ENCODE results near the gene E4F1. TPM values are rescaled to one million over a fixed set of nuclear protein-coding genes. Genes with fewer than 3 reads are reported as not detected.

The E4F1 gene
- total and polyA plus RNA-seq, 2 donors (not counting 1 experiment from before 2014, with no cell fraction given), result 6.7 to 31.2 TPM

DNA sequence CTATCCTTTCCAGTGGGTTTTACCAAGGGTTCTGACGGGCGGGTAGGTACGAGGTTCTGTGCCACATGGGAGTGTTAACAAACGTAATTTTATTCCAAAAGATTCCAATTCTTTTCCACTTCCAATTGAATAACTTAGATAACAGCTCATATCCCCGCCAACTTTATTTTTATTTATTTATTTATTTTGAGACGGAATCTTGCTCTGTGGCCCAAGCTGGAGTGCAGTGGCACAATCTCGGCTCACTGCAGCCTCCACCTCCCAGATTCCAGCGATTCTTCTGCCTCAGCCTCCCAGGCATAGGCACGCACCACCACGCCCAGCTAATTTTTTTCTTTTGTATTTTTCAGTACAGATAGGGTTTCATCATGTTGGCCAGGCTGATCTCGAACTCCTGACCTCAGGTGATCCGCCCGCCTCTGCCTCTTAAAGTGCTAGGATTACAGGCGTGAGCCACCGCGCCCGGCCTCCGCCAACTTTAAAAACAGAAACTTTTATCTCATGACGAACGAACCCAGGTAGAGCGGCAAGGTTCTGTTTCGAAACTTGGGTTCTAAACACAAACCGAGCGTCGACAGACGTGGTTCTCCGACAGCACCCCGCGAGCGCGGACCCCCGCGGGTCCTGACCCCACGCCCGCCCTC lies 27.4 kb downstream of the E4F1 start:
- Histone ChIP-seq H3K4me3 (replicated peaks in 1 of 4; ENCODE audit: control extremely low read depth in 1 of 4, insufficient read depth in 1 of 4, low read depth in 3 of 4, low read length in 4 of 4) (peak overlapping the region; percentile 60 to 69 (median 66)), H3K79me2 (ENCODE audit: control insufficient read depth, insufficient read depth, low read length) (peaks cover 9% of the 10 kb centered on the region)
- peak in 1 of 2 donors; percentile 22 for DNase-seq (ENCODE audit: low read depth in 2 of 2)

DNA sequence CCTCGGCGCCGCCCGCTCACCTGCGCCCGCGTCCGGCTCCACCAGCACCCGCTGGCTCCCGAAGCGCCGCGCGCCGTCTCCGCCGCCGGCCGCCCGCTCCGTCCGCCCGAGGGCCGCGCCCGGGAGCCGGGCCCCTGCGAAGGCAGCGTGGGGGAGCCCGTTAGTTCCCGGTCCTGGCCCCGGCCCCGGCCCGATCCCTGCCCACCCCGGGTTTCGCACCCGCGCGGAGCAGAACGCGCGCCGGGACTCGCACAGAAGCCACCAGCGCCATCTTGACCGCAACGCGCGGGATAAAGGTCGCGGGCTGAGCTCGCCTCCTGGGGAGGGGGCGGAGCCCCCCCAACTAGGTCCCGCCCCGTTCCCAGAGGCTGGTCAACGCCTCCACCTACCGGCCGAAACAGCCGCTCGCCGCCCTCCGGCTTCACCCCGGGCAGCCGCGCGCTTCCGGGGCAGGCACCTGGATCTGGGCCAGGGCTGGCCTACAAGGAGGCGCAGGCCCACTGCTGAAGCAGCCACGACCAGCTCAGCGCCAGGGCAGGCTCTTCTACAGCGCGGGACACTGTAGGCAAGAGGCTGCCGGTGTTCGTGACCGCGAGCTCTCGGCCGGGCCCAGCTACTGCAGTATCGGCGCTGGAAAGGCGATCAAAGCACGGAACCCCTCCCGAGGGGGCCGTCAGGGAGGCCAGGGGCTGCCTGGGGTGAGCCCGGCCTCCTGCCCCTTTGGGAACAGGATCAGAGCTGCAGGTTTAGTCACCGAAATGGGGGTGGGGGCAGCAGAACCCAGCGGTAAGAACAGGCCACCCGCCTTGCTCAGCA lies 28.1 kb downstream of the E4F1 start, which contains the start of gene ECI1:
Gene ECI1 (minus strand): TSS at position 292 of the 816 bp plus-strand sequence. CDS start 21 bp downstream, at position 271.
- peaks cover 7% of the 10 kb centered on the region for H3K4me1 ChIP-seq (ENCODE audit: control insufficient read depth, extremely low read depth, insufficient read depth, low read length)
- no peak for TF ChIP-seq EZH2 (IDR thresholded peaks at IDR 0.05; ENCODE audit: low read length, missing control alignments)
- TF ChIP-seq, protein P1, sequence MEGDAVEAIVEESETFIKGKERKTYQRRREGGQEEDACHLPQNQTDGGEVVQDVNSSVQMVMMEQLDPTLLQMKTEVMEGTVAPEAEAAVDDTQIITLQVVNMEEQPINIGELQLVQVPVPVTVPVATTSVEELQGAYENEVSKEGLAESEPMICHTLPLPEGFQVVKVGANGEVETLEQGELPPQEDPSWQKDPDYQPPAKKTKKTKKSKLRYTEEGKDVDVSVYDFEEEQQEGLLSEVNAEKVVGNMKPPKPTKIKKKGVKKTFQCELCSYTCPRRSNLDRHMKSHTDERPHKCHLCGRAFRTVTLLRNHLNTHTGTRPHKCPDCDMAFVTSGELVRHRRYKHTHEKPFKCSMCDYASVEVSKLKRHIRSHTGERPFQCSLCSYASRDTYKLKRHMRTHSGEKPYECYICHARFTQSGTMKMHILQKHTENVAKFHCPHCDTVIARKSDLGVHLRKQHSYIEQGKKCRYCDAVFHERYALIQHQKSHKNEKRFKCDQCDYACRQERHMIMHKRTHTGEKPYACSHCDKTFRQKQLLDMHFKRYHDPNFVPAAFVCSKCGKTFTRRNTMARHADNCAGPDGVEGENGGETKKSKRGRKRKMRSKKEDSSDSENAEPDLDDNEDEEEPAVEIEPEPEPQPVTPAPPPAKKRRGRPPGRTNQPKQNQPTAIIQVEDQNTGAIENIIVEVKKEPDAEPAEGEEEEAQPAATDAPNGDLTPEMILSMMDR (conservative IDR thresholded peaks at IDR 0.05 in 1 of 2, IDR thresholded peaks at IDR 0.05 in 1 of 2; ENCODE audit: low read depth in 1 of 2, low read length in 2 of 2), result peak; percentile 44 to 56
- H3K9ac ChIP-seq (ENCODE audit: insufficient read depth, low read length), result peak within 1 kb of the TSS; percentile 77
- peak within 1 kb of the TSS; percentile 60 to 69 (median 66) for H3K4me3 ChIP-seq (replicated peaks in 1 of 4; ENCODE audit: control extremely low read depth in 1 of 4, insufficient read depth in 1 of 4, low read depth in 3 of 4, low read length in 4 of 4)
- H3K36me3 ChIP-seq (ENCODE audit: control insufficient read depth, insufficient read depth, low read length), result peaks cover 16% of the 10 kb centered on the region
- H3K4me2 ChIP-seq (ENCODE audit: extremely low read depth, insufficient read depth, low read length), result peak within 1 kb of the TSS; percentile 84
- peaks cover 10% of the 10 kb centered on the region for H3K79me2 ChIP-seq (ENCODE audit: control insufficient read depth, insufficient read depth, low read length)
- DNase-seq (ENCODE audit: low read depth in 2 of 2), result peak; percentile 93 to 95
- H3K9me3 ChIP-seq (ENCODE audit: control insufficient read depth, insufficient read depth, low read depth, low read length), result no peaks in the 10 kb centered on the region
- no peaks in the 10 kb centered on the region for H3K27me3 ChIP-seq (ENCODE audit: control insufficient read depth, insufficient read depth, low read length)
- no peak within 1 kb of the TSS for H2AFZ ChIP-seq (ENCODE audit: low read length)
- no peaks in the 10 kb centered on the region for H4K20me1 ChIP-seq (ENCODE audit: control insufficient read depth, extremely low read depth, insufficient read depth, low read length)
- peak within 1 kb of the TSS; percentile 72 for H3K27ac ChIP-seq (ENCODE audit: insufficient read depth, low read length)

More for the DNA sequence above, 27.4 kb downstream of the E4F1 start:
- Histone ChIP-seq H3K36me3 (ENCODE audit: control insufficient read depth, insufficient read depth, low read length) (peaks cover 20% of the 10 kb centered on the region), H3K9ac (ENCODE audit: insufficient read depth, low read length) (peak overlapping the region; percentile 77), H3K4me1 (ENCODE audit: control insufficient read depth, extremely low read depth, insufficient read depth, low read length) (peaks cover 7% of the 10 kb centered on the region), H3K27me3 (ENCODE audit: control insufficient read depth, insufficient read depth, low read length) (no peaks in the 10 kb centered on the region), H3K9me3 (ENCODE audit: control insufficient read depth, insufficient read depth, low read depth, low read length) (no peaks in the 10 kb centered on the region), H3K27ac (ENCODE audit: insufficient read depth, low read length) (peak overlapping the region; percentile 72), H3K4me2 (ENCODE audit: extremely low read depth, insufficient read depth, low read length) (peak overlapping the region; percentile 84), H4K20me1 (ENCODE audit: control insufficient read depth, extremely low read depth, insufficient read depth, low read length) (no peaks in the 10 kb centered on the region), H2AFZ (ENCODE audit: low read length) (no peak overlapping the region)
- TF ChIP-seq EZH2 (IDR thresholded peaks at IDR 0.05; ENCODE audit: low read length, missing control alignments), result no peak
- TF ChIP-seq, protein P1 (conservative IDR thresholded peaks at IDR 0.05 in 1 of 2, IDR thresholded peaks at IDR 0.05 in 1 of 2; ENCODE audit: low read depth in 1 of 2, low read length in 2 of 2), result no peak

DNA sequence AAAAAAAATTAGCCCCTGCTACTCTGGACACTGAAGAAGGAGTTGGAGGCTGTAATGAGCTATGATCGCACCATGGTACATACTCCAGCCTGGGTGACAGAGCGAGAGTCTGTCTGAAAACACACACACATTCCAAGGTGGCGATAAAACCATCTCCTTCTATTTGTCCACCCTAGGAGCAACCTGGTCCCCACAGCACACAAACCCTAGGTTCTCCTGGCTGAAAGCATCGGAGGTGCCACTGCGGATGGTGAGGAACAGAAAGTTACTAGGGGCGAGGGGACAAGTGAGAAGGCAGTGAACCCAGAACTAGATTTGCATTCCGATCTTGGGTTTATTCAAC lies 29.4 kb downstream of the E4F1 start:
- Histone ChIP-seq H3K27ac (ENCODE audit: insufficient read depth, low read length) (peak overlapping the region; percentile 72), H4K20me1 (ENCODE audit: control insufficient read depth, extremely low read depth, insufficient read depth, low read length) (no peaks in the 10 kb centered on the region), H3K9me3 (ENCODE audit: control insufficient read depth, insufficient read depth, low read depth, low read length) (no peaks in the 10 kb centered on the region), H3K36me3 (ENCODE audit: control insufficient read depth, insufficient read depth, low read length) (peaks cover 23% of the 10 kb centered on the region), H3K27me3 (ENCODE audit: control insufficient read depth, insufficient read depth, low read length) (no peaks in the 10 kb centered on the region), H3K4me2 (ENCODE audit: extremely low read depth, insufficient read depth, low read length) (no peak overlapping the region), H3K79me2 (ENCODE audit: control insufficient read depth, insufficient read depth, low read length) (peaks cover 18% of the 10 kb centered on the region), H2AFZ (ENCODE audit: low read length) (no peak overlapping the region), H3K4me3 (replicated peaks in 1 of 4; ENCODE audit: control extremely low read depth in 1 of 4, insufficient read depth in 1 of 4, low read depth in 3 of 4, low read length in 4 of 4) (no peak overlapping the region), H3K4me1 (ENCODE audit: control insufficient read depth, extremely low read depth, insufficient read depth, low read length) (peaks cover 7% of the 10 kb centered on the region), H3K9ac (ENCODE audit: insufficient read depth, low read length) (no peak overlapping the region)
- TF ChIP-seq, protein P1 (conservative IDR thresholded peaks at IDR 0.05 in 1 of 2, IDR thresholded peaks at IDR 0.05 in 1 of 2; ENCODE audit: low read depth in 1 of 2, low read length in 2 of 2), result no peak
- TF ChIP-seq EZH2 (IDR thresholded peaks at IDR 0.05; ENCODE audit: low read length, missing control alignments), result no peak
- DNase-seq (ENCODE audit: low read depth in 2 of 2), result no peak

Data from fibroblast of lung (primary cell).